DLD1 (cell line): ENCODE data around the gene UMPS.

Source experiments
- in situ Hi-C: cut with HindIII; loops from 2 replicates; pipeline ENCODE4 v1.10.0; 2017; ENCODE audit warnings: low sequenced_read_pairs

UMPS gene

DNA sequence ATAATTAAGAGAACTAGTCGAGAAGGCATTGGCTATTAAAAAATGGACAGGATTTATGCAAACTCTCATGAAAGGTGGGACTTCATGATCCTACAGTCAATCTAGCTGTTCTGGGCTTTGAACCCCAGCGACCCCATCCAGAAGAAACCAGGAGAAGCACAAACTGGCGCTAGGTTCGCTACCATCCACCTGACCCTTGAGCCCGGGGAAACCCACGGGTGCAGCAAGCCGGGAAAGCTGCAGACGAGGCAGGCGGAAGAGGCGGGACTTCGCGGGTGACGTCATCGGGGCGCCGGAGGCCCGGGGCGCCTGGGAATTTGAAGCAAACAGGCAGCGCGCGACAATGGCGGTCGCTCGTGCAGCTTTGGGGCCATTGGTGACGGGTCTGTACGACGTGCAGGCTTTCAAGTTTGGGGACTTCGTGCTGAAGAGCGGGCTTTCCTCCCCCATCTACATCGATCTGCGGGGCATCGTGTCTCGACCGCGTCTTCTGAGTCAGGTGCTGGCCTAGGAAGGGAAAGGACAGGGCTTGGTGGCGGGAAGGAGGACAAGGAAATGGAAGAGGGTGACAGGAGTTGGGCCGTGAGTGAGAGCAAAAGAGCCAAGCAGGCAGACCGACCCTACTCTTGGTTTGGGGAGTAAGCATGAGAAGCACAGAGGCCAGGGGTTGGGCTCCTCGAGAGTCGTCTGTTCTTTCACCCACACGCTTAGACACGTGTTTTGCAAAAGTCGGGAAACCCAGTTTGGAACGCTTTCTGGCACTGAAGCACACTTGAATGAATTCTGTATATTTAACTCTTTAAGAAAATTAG, at the start of gene UMPS:
Gene UMPS, plus strand, starts transcription at position 324 of the 812 bp plus-strand sequence. Its CDS starts 20 bp downstream, at position 344.
- in situ Hi-C loops = no loop called here

DNA sequence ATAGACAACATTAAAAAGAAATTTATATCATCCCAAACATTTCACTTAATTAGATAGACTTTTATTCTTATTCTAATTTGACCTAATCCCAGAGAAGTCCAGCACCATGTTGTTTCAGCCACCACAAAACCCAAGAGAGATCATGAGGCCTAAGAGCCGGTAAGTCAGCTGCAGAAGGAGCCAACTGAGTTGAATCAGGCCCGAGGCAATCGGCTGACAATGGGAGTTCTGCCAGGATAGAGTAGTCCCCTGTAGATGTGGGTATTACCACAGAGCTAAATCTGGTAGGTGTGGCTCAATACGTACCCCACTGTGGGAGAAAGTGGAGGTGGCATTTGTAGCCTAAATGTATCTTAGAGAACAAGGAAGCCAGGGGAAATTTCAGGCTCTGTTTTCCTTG, 49.7 kb upstream of the UMPS start:
- in situ Hi-C loops = no loop called here

GRCh38 chr3:124682263-124682662, 48.0 kb upstream of the UMPS start:
- in situ Hi-C loops = no loop called here

- in situ Hi-C loops = no loop called here
Observed at GRCh38 chr3:124684459-124684858, 45.8 kb upstream of the UMPS start.

GRCh38 chr3:124685067-124685466, 45.2 kb upstream of the UMPS start:
- in situ Hi-C loops = no loop called here

- in situ Hi-C loops = no loop called here
Observed at GRCh38 chr3:124685481-124685880, 44.8 kb upstream of the UMPS start.

- in situ Hi-C loops = no loop called here
Observed at GRCh38 chr3:124686028-124686670, 44.1 kb upstream of the UMPS start.

DNA sequence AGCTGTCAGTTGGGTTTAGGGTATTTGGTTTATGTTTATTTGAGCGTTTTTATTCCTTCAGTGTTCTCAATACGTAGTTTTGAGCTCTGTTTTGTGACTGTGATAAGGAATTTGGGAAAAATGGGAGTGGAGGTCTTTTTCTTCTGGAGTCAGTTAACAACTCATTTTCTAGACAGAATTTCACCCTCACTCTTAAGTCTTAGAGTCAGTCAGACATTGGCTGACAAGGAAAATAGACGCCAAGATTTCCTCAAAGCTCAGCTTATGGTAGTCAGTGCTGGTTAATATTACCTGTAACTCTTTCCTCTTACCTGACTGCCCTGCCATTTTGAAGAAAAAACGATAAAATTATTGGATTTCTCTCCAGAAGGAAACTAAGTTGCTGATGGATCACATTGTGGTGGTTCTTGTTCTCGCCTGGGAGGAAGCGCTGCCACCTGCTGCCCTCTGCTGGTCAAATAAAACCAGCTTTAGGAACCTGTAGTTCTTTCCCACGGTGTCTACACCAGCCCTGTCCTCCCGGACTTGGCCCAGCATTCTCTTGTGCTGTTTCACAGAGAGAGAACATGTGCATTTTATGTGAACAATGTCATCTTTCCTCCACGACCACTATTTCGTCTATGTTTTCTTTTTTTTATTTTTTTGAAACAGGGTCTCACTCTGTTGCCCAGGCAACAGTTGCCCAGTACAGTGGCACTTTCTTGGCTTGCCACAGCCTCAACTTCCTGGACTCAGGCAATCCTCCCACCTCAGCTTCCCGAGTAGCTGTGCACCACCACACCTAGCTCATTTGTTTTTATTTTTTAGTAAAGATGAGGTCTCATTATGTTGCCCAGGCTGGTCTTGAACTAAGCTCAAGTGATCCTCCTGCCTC, 41.4 kb upstream of the UMPS start:
- in situ Hi-C loops = no loop called here

DNA sequence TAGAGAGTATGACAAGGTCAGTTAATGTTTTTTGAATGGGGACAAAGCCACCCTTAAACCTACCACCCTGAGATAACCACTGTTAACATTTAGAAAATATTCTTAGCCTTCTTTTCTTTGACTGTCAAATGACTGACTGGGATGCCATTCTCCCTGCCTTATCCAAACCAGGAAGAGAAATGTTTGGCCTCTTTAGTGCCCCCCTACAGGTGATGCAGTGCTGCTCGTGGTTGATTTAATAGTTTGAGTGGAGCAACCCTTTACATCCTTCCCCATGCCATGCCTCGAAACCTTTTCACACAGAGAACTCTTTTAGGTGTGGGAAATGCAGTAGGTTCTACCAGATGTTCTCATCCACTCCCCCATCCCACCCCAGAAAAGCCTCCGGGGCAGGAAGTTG, 38.7 kb upstream of the UMPS start:
- in situ Hi-C loops = no loop called here

- in situ Hi-C loops = no loop called here
Observed at GRCh38 chr3:124694486-124694885, 35.8 kb upstream of the UMPS start.

DNA sequence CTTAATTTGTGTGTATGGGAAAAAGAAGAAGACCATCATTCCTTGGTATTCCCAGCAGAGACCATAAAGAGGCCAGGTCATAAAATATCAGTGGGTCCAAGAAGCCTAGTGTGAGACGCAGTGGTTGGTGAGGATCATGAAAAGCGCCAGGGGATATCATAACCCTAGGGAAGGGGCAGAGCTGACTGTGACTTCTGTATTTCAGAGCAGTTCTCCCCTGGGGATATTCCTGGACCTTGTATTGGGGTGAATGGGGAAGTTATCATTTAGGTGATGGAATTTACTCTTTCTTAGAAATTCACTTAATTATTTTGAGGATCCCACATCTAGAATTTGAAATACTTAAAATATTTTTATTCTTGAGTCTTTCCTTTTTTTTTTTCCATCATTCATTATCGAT, 34.9 kb upstream of the UMPS start:
- in situ Hi-C loops = no loop called here

GRCh38 chr3:124696006-124696405, 34.2 kb upstream of the UMPS start:
- in situ Hi-C loops = no loop called here

DNA sequence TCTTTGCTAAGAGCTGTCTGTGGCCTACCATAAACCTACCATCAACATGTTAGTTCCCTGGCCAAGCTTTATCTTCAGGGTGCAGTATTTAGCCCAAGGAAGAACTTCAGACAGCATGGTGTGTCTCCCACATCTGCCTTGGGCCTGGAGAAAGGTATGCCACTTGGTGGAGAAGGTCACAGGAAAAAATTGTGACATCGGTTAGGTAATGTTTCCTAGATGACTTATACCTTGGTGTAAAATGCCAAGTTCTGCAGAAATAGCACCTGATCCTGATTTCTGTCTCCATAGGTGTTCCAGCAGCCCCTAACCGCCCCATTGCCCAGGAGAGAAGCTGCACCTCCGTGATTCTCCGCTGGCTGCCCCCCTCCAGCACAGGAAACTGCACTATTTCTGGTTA, 33.0 kb upstream of the UMPS start:
- in situ Hi-C loops = no loop called here

- in situ Hi-C loops = no loop called here
Observed at GRCh38 chr3:124698030-124698770, 32.1 kb upstream of the UMPS start.

DNA sequence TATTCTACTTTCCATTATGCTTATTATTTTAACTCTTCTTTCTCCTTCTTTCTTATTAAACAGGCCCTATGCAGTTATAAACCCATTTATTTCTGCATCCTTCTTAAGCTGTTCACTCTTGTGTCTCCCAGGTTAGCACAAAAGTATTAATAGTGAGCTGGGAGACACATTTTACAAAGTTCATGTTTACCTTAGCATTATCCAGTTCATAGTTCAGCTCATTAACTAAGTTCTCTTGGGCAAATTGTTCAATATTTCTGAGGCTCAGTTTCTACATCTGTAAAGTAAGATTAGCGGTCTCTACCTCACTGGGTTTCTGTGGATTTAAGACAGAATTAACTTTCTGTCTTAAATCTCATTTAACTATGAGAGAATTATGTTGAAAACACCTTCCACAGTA, 31.2 kb upstream of the UMPS start:
- in situ Hi-C loops = no loop called here

DNA sequence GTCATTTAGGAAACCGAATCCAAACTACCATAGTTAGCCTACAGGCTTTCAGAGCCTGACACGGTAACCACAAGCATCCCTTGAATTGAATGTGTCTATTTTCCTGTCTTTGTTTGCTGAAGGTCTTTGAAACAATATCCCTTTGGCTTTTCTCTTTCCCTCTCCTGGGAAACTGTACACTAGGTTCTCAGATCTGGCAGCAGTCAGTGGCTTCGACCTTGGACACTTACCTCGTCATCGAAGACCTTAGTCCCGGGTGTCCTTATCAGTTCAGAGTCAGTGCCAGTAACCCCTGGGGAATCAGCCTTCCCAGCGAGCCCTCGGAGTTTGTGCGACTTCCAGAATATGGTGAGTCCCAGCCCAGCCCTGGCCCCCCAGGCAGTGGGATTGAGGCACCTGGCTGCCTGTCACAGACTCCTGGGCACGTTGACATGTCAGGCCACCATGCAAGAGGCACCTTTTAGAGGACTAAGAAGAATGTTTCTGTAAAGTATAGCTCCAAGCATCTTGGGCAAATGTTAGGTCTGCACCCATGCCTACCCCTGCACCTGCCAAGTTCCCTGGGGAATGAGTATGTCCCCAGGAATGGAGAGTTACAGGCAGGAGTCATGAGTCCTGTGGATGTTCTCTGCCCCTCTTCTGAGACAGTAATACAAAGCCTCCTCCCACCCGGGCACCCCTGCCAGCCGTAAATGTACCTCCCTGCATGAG, 30.4 kb upstream of the UMPS start:
- in situ Hi-C loops = no loop called here

- in situ Hi-C loops = no loop called here
Observed at GRCh38 chr3:124700880-124701684, 29.2 kb upstream of the UMPS start.

- in situ Hi-C loops = no loop called here
Observed at GRCh38 chr3:124701687-124702086, 28.6 kb upstream of the UMPS start.

DNA sequence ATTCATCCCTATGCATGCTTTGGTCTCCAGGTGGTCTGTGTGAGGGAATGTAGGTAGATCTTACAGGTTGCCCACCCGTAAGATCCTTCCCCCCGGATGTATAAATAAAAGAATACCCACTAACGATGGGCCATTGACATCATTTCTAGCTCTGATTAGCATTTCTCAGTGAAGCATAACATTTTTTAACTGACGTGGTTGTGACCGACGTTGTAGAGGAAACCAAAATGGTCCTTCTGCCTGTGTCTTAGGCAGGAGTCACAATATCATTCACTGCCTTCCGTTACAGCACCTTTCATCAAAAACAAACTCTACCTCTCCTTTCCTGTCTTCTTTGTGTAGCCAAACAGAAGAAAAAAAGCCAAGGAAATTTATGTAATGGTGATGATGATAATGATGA, 27.3 kb upstream of the UMPS start:
- in situ Hi-C loops = no loop called here
